Psoas muscle (tissue), 8 donors: ENCODE data around the gene EIF4A3. TPM values are rescaled to one million over a fixed set of nuclear protein-coding genes. Genes with fewer than 3 reads are reported as not detected.
A peak's percentile ranks its signal among the peaks of the same experiment; 100 is the strongest.

ENCODE experiments used
- ATAC-seq, 4 donors: fragments of 200-7000 bp; cut with Tn5 transposase; one replicate each; pipeline ENCODE4 v1.9.1; 2020; ENCODE audit warnings: moderate library complexity in 3 of 4, mild to moderate bottlenecking in 2 of 4
- DNase-seq, 2 donors: peaks; one replicate each; pipeline ENCODE4 v3.0.0-alpha.2; 2020
- H3K27ac ChIP-seq: fragments of 200-600 bp; one replicate; pipeline ENCODE4 v1.8.0; 2022
- H3K27me3 ChIP-seq, 3 donors: fragments of 200-600 bp in 1 of 3; one replicate each; pipeline versions ENCODE4 v1.6.1 to v1.8.0; 2013 to 2022; ENCODE audit warnings: low read length in 2 of 3, mild to moderate bottlenecking in 2 of 3, moderate library complexity in 1 of 3; ENCODE audit not compliant: insufficient read depth in 3 of 3
- H3K36me3 ChIP-seq, 2 donors: fragments of 200-600 bp in 1 of 2; one replicate each; pipeline versions ENCODE4 v1.6.1 to v1.8.0; 2013 to 2022; ENCODE audit warnings: low read depth in 1 of 2, mild to moderate bottlenecking in 1 of 2, moderate library complexity in 1 of 2; ENCODE audit not compliant: insufficient read depth in 1 of 2
- H3K4me1 ChIP-seq: fragments of 200-600 bp; one replicate; pipeline ENCODE4 v1.8.0; 2022
- H3K4me3 ChIP-seq: fragments of 200-600 bp; one replicate; pipeline ENCODE4 v1.8.0; 2022; ENCODE audit warnings: mild to moderate bottlenecking
- H3K9me3 ChIP-seq: fragments of 200-600 bp; one replicate; pipeline ENCODE4 v1.8.0; 2022
- CTCF ChIP-seq: fragments of 200-600 bp; IDR thresholded peaks from one replicate; pipeline ENCODE4 v1.8.0; 2022; ENCODE audit warnings: antibody characterized with exemption
- WGBS, 3 donors: extraction: QIAGEN DNeasy Blood & Tissue Kit; methylation state at CpG; one replicate each; pipeline versions ENCODE4 v1.1.6 to v1.1.7; 2013; 5-methylcytosine and 5-hydroxymethylcytosine counted together
- intact Hi-C, 2 donors: fragments of 100-400 bp; cut with DNase I; formaldehyde crosslinking; loops; one replicate each; pipeline versions ENCODE4 v1.11.0 to v1.14.2; 2022
- polyA plus RNA-seq, 3 donors: library from polyadenylated mRNA; stranded (reverse); fragments of 200-250 nt; gene quantifications; one replicate each; pipeline ENCODE4 v1.2.3, GENCODE V29; 2013
- total RNA-seq, 4 donors: library from RNA; stranded (reverse); fragmentation: NEBNext Ultra II Directional in 2 of 4; extraction: Animal tissue kit (Norgen Biotek cat#: 25700) in 2 of 4; gene quantifications; one replicate each; pipeline versions ENCODE4 v1.2.1 to v1.2.4, GENCODE V29; 2021 to 2023
- donor health status: healthy with polysubstance abuse.
- donor health status: DM: no; HTN: no; CAD: no; lungs with moderate emphysema.
- donor health status: Bipolar disorder and iron deficiency.
- donor health status: healthy.
- donor health status: DM: yes; HTN: yes; CAD: no.
- donor health status: DM: no; HTN: no; CAD: no.
- donor health status: DM: no; HTN: no; CAD: no.
- donor health status: DM: yes; HTN: yes; CAD: no.

Gene EIF4A3
- total and polyA plus RNA-seq, 7 donors: 26.7 to 77.0 (median 36.0) TPM

- DNase-seq (peak; percentile 13 to 39), ATAC-seq (no peak)
- H3K4me3 ChIP-seq: no peak overlapping the region
- H3K27me3 ChIP-seq: no peaks in the 10 kb centered on the region
- no peak overlapping the region for H3K27ac ChIP-seq
- no peaks in the 10 kb centered on the region for H3K9me3 ChIP-seq
- 90 to 94% (median 92%) methylated on average over 45 to 46 of the region's 46 CpGs for WGBS, 3 donors
- H3K36me3 ChIP-seq: peaks cover 0 to 51% of the 10 kb centered on the region in 2 donors
- TF ChIP-seq CTCF: no peak
- peaks cover 2% of the 10 kb centered on the region for H3K4me1 ChIP-seq
- intact Hi-C loops: loop anchor here in 1 of 2 donors (10.0 kb wide), 1 partner anchor 257 kb away; no protein-coding TSS in a partner anchor
These were observed 39.5 kb downstream of the EIF4A3 start for GRCh38 chr17:80107231-80108021.

GRCh38 chr17:80106751-80107150 lies 40.2 kb downstream of the EIF4A3 start:
- Histone ChIP-seq H3K27ac (no peak overlapping the region), H3K4me1 (peaks cover 7% of the 10 kb centered on the region), H3K9me3 (no peaks in the 10 kb centered on the region), H3K4me3 (no peak overlapping the region), H3K36me3 (peaks cover 0 to 44% of the 10 kb centered on the region in 2 donors), H3K27me3 (no peaks in the 10 kb centered on the region)
- ATAC-seq (no peak), DNase-seq (peak in 1 of 2 donors; percentile 17)
- TF ChIP-seq CTCF: no peak
- 86 to 91% (median 87%) methylated on average over 12 of the region's 12 CpGs for WGBS, 3 donors
- intact Hi-C loops: loop anchor here in 1 of 2 donors (10.0 kb wide), 1 partner anchor 258 kb away; no protein-coding TSS in a partner anchor

GRCh38 chr17:80106176-80106575 lies 40.8 kb downstream of the EIF4A3 start:
- 56 to 81% (median 59%) methylated on average over 10 of the region's 10 CpGs for WGBS, 3 donors
- Histone ChIP-seq H3K4me3 (no peak overlapping the region), H3K36me3 (peaks cover 0 to 43% of the 10 kb centered on the region in 2 donors), H3K27ac (no peak overlapping the region), H3K9me3 (no peaks in the 10 kb centered on the region), H3K27me3 (no peaks in the 10 kb centered on the region), H3K4me1 (peaks cover 7% of the 10 kb centered on the region)
- DNase-seq (peak in 1 of 2 donors; percentile 38), ATAC-seq (no peak)
- TF ChIP-seq CTCF: no peak
- intact Hi-C loops: loop anchor here in 1 of 2 donors (10.0 kb wide), 1 partner anchor 259 kb away; no protein-coding TSS in a partner anchor

- ATAC-seq (no peak), DNase-seq (peak; percentile 15 to 40)
- no peaks in the 10 kb centered on the region for H3K9me3 ChIP-seq
- no peak overlapping the region for H3K27ac ChIP-seq
- peaks cover 0 to 40% of the 10 kb centered on the region in 2 donors for H3K36me3 ChIP-seq
- H3K4me3 ChIP-seq: no peak overlapping the region
- intact Hi-C loops: loop anchor here in 1 of 2 donors (10.0 kb wide), 1 partner anchor 259 kb away; no protein-coding TSS in a partner anchor
- H3K4me1 ChIP-seq: peaks cover 9% of the 10 kb centered on the region
- 29 to 48% (median 34%) methylated on average over 29 of the region's 29 CpGs for WGBS, 3 donors
- no peak for TF ChIP-seq CTCF
- H3K27me3 ChIP-seq: no peaks in the 10 kb centered on the region
These were observed 41.2 kb downstream of the EIF4A3 start for GRCh38 chr17:80105762-80106161.
